HG02970 (cell line): ENCODE results near the gene OR6Y1.

Experiments
- ATAC-seq: cut with Tn5 transposase; IDR thresholded peaks from one replicate; pipeline ENCODE4 v1.9.1; 2021; ENCODE audit warnings: mild to moderate bottlenecking, moderate library complexity, moderate number of reproducible peaks; ENCODE audit not compliant: unreplicated experiment, low FRiP score

The OR6Y1 gene, protein sequence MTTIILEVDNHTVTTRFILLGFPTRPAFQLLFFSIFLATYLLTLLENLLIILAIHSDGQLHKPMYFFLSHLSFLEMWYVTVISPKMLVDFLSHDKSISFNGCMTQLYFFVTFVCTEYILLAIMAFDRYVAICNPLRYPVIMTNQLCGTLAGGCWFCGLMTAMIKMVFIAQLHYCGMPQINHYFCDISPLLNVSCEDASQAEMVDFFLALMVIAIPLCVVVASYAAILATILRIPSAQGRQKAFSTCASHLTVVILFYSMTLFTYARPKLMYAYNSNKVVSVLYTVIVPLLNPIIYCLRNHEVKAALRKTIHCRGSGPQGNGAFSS

DNA sequence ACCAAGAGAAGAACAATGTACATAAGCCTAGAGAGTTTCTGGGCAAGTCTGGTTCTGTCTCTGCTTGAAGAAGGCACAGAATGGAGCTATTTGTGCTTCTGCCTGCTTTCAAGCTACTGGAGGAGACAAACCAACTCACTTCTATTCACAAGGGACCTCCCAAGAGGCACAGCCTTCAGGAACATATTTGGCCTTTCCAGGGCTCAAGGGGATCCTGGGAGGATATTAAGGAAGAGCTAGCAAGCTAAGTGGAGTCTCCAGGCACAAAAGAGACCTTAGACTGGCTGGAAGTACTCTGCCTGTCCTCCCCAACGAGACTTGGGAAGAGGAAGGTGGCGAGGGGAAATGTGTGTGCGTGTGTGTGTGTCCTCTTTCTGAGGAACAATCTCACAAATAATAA lies at the start of gene OR6Y1:
OR6Y1 (minus strand) TSS at position 54 of the 400 bp plus-strand sequence. CDS start 6,300 bp downstream, outside the sequence.
- ATAC-seq, result no peak

DNA sequence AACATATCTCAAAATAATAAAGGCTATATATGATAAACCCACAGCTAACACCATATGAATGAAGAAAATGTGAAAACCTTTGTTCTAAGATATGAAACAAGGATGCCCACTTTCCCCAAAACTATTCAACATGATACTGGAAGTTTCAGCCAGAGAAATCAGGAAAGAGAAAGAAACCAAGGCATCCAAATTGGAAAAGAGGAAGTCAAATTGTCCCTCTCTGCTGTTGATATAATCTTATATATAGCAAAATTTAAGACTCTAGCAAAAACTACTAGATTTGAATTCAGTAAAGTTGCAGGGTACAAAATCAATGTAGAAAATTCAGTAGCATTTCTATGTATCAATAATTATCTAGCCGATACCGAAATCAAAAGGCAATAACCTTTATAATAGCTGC lies 46.5 kb upstream of the OR6Y1 start:
- no peak for ATAC-seq

DNA sequence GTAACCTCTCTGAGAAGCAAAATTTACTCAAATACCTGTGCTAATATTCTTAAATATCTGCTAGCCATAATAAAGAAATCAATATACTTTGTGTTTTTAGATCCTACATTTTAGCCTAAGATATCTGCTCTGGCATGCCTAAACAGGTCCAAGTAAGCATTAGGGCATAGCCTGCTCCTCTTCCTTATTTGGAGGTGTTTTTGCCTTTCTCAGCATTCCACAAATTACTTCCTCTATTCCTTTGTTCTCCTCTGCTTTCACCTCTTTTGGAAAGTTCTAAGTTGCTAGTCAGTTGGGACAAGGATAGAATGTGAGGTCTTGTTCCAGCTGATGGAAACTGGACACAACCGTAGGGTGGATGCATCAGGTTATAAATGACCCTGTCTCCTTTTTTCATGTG lies 32.7 kb upstream of the OR6Y1 start:
- no peak for ATAC-seq

DNA sequence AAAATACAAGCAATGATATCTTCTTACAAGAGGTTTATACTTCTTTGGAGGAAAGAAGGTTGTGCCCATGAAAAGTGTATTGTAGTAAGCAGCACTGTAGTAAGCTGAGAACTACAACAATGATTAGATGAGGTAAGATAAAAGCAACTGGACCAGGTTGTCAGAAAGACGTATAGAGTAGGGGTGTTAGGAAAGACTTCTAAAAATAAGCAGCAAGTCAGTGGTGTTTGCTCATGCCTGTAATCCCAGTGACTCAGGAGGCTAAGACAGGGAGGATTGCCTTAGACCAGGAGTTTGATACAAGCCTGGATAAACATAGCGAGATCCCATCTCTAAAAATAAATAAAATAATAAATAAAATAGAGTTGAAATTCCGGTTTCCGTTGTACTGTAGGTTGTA lies 29.8 kb upstream of the OR6Y1 start:
- ATAC-seq, result no peak

DNA sequence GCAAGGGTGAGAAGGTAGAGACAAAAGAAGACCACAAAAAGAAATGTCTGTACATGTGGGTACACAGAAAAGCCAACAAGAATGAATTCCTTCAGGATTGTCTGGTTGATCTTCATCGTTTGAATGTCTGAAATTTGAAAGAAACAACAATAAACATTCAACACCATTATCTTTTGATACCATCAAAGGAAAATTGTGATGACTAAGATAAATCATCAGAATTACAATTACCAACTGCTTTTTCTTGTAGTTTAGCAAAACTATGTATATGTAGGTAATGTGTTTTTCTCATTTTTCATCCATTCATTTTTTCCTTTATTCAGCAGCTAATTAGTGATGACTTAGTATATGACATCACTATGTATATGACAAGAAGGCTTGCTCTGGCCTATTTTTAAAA lies 25.5 kb upstream of the OR6Y1 start, which contains the start of gene OR10X1:
OR10X1 (minus strand) TSS at position 167 of the 400 bp plus-strand sequence; CDS start at position 167, 0 bp downstream.
- no peak for ATAC-seq

DNA sequence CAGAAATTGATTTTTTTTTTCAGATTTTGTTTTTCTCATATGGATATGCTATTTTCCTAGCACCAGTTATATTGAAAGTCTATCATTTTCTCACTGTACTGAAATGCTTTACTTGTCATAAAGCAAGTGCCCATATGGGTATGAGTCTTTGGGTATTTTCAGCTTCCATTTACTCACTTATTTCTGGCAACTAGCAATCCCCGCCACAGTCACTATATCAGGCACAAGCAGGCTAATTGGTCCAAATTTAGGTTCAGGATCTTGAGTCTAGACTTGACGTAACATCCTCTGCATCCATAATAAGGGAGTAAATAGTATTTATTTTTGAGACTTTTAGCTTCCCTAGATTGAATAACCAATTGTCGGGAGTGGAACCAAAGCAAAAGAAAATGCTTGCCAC lies 23.4 kb upstream of the OR6Y1 start:
- no peak for ATAC-seq

DNA sequence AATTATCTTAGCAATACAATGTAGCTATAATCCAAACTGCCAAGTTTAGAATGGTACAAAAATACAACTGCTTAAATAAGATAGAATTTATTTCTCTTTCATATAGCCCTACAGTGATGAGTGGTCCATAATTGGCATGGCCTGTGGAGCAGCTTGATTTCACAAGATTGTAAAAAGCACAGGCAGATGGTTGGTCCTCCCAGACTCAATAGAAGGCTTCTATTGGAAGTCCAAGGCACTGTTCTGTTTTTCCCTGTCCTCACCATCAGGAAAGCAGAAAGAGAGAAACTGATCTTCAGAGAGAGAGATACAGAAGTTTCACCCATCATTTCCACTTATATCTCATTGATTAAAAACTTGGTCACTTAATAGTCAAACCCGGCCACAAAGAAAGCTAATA lies 18.0 kb upstream of the OR6Y1 start:
- no peak for ATAC-seq

DNA sequence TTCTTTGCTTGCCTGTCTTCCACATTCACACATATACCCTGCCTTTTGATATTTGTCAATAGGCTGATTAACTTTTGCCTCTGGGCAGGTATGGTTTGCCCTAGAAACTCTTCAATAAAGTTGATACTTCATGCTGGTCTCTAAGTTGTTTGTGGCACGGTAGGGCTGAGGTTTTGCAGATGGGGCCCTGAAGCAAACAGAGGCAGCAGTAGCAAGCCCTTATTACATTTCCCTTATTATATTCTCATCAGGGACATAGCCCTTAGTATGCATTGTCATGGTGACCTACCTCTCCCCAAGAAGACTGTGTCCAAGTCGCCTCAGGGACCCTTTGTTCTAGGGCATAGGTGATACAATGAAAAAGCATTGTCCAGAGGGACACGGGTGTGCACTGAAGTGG lies 16.3 kb upstream of the OR6Y1 start, which contains the start of gene OR6P1:
OR6P1 (minus strand) TSS at position 101 of the 400 bp plus-strand sequence. CDS start 6,976 bp downstream, outside the sequence.
- ATAC-seq, result no peak

DNA sequence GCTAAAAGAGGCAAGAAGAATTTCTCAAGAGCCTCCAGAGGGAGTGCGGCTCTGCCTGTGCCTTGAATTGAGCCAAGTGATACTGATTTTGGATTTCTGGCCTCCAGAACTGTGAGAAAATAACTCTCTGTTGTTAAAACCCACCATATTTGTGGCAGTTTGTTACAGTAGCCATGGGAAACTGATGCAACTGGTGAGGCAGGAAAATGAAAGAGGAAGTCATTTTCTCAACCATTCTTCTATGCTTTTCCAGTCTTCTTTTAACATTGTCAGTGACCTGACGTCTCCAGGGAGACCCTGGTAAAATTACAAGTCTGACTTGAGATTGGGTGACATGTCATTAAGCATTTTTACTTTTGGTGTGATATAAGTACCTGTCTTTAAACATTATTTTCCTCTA lies 10.4 kb upstream of the OR6Y1 start:
- ATAC-seq, result no peak

DNA sequence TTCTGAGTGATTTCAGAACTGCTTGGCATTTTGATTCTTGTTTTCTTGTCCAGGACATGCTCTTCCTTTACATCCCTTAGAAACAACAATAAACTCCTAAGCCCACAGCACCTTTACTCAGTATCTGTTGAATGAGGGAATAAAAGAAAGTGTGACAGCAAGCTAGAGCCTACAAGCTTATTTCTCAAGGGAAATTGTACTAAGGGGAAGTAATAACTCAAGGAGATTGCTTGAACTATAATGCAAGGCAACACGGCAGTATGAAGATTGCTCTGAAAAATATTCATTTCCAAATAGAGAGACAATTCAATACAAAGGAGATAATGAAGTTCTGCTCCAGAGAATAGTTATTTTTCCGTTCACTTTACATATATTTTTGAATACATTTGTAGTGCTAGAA lies 9.6 kb upstream of the OR6Y1 start:
- ATAC-seq, result no peak

DNA sequence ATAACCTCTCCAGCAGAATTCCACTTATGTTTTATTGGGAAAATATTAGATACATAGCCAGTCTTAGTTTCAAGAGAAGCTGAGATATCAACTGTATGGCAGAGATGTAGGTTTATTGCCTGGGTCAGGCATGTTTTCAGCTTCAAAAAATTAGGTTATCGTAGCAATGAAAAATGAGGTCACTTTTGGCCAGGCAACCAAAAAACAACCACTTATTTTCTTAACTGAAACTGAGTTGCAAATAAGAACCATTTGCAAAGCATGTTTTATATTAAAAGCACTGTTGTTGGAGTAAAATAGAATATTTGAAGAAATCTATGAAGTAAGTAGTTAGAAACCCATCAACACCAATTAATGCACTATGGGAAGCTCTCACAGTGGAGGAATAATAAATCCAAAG lies 5.5 kb upstream of the OR6Y1 start:
- ATAC-seq, result no peak

DNA sequence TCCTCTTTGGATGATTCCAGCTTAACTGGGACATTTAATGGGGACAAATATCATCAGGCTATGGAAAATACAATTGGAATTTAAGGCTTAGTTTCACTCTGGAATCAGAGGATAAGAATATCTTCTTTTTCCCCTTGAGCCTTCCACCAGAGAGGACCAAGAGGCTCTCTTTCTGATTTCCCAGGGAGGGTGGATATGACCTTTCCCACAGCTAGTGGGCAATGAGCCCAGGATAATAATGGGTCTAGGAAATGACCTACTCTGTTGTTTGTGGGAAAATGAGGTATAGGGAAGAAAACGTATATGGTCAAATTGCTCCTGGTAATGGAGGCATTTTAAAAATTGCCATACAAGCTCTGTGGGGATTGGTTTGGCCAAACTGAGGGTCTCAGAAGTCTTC lies 1.9 kb downstream of the OR6Y1 start:
- no peak for ATAC-seq

DNA sequence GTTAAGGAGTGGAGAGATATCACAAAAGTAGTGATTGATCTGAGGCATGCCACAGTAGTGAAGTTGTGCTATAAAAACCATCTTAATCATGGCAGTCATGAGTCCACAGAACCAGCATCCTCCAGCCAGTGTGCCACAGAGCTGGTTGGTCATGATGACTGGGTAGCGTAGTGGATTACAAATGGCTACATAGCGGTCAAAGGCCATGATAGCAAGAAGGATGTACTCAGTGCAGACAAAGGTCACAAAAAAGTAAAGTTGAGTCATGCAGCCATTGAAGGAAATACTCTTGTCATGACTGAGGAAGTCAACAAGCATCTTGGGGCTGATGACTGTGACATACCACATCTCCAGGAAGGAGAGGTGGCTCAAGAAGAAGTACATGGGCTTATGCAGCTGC lies 6.7 kb downstream of the OR6Y1 start:
- ATAC-seq, result no peak

DNA sequence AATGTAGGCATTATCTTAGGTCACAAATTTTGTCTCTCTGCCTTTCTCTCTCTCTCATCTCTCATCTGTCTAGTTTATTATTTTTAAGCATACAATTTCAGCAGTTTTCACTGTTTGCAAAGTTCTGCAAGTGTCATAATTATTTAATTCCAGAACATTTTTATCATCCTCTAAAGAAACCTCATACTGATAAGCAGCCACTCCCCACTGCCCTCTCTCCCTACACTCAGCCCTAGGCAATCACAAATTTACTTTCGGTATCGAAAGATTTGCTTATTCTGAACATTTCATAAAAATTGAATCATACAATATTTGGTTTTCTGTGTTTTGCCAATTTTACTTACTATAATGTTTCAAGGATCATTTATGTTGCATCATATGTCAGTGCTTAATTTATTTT lies 16.6 kb downstream of the OR6Y1 start:
- no peak for ATAC-seq

DNA sequence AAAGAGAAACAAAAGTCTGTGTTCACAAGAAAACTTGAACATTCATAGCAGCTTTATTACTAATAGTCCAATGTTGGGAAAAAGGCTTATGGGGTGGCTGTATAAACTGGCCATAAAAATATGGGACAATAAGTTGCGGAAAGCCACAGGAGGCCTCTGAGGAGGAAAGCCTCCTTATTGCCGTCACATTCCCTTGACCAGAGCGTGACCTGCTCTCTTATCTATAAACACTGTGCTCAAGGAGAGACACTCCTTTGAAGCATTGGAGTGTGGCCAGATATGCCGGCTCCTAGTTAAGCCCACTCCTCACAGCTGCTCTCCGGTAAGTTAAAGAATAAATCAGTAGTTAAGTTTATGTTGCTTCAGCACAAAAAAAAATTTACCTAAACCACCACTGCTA lies 19.7 kb downstream of the OR6Y1 start:
- ATAC-seq, result no peak

DNA sequence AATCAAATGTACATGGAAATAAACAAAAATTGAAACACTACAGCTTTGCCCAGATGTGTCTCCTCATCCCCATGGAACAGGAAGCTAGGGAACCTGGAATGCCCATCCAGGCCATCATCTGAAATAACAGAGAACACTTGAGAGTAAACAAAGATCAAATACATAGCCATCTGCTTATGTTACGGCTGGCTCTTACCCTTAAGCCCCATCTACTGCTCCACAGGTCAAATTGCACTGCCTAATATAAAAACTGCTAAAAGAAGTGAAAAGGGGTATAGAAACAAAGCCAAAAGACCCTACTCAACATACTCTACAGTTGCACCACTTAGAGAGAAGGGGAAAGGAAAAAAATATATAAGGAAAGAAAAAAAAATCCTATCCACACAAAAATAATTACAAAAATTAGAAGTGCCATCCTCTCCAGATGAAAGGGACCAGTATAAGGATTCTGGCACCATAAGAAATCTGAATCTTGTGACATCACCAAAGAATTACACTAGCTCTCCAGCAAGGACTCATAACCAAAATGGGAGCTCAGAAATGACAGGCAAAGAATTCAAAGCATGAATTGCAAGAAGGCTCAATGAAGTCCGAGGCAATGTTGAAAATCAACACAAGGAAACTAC lies 26.9 kb downstream of the OR6Y1 start:
- ATAC-seq, result no peak

DNA sequence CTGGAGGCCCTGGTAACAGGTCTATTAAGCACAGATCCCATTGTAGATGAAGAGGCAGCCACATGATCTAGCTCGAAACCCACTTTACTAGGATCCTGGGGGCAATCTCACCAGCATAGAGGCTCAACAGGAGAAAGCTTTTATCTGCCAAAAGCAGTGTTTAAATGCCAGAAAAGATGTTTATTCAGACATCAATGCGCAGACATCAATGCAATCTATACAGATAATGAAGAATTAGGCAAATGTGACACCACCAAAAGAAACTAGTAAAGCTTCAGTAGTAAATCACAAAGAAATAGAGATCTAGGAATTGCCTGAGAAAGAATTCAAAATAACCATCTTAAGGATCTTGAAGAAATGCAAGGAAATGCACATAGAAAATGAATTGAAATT lies 32.5 kb downstream of the OR6Y1 start:
- ATAC-seq, result no peak

DNA sequence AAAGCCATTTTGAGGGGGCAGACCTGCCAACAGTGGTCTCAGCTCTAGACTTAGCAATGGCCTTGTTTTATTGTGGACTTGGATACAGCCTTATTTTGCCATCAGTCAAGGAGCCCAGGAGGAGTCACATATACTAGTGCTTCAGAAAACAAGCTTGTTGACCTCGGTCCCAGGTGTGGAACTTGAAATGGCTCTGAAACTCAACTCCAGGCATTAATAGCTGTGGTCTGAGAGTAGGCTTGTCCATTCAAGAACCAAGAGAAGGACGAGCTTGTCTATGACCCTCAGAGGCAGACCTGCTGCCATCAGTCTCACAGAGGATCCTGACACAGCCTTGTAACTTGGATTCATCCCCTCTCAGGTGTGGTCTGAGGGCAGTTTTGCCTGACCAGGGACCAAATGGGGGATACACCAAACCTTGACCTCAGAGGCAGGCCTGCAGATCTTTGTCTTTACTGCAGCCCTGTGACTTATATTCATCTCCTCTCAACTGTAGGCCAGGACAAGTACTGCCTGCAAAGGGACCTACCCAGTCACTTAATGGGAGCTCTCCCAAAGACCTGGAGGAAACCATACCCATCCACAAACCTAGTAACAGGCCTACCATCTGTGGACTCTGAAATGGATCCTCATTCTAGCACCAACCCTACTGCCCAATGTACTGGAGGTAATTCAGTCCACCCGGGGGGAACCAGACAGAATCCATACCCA lies 33.1 kb downstream of the OR6Y1 start:
- no peak for ATAC-seq

DNA sequence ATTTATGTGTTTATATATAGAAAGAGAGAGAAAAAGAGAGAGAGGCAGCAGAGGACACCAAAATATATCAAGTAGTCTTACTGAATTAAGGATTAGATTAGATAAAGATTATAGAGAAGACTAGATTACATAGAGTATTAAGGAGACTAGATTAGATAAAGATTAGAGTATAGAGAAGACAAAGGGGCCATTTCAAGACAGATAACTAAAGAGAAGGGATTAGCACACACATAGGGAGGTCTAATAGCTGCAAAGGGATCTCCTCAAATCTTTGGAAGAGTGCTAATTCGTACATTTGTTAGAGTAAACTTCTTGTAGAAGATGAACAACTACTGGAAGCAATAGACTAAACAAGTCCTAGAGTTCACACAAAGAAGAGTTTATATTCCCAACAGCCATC lies 34.2 kb downstream of the OR6Y1 start:
- ATAC-seq, result no peak

DNA sequence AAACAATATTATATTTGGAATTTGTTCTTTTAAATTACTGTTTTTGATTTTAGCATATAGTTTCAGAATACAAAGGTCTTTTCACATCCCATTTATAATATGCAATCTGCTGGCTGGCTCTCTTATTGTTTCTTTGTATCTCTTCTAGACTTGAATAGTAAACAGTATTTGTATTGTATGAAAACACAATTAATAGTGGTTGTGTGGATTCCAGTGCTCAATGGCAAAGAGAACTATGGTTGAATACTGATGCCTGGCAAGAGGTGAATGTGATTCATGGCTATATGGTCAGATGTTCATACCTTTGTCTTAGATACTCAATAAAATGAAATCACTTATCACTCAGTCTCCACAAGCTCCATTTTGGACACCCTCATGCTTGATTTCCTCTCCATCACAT lies 37.2 kb downstream of the OR6Y1 start:
- no peak for ATAC-seq

DNA sequence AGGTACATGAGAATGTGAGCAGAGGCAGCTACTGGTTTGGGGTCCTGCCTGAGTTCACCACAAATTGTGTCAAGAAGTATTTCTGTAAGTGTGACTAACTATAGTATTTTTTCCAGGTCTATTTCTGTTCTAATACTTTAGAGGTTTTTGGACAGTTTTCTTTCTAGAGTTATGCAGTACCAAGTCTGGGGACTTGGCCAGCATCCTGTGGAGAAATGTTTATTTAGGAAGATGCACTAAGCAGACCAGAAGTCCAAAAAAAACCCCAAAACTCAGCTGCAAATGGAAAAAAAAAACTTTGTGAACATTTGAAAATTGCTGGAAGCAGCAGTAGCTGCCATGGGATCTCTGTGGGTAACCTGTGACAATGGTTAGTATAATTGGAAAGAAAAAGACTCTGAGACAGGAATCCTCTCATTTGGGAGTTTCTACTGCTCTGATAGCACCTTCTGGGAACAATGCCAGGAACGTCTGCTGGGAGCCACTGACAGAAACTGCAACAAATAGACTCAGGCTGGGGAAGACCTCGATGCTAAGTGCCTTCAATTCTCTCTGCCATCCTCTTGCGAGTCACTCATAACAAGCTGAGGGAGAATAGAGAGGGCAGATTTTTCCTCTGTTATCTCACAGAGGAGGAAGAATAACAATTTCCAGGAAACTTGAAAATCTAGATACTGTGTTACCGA lies 44.6 kb downstream of the OR6Y1 start:
- no peak for ATAC-seq
